ENCODE results near the gene STARD10.
A peak's percentile ranks its signal among the peaks of the same experiment; 100 is the strongest.

The STARD10 gene

GRCh38 chr11:72742513-72743320 lies 51.1 kb downstream of the STARD10 start:
- DNase-seq = no peak

DNA sequence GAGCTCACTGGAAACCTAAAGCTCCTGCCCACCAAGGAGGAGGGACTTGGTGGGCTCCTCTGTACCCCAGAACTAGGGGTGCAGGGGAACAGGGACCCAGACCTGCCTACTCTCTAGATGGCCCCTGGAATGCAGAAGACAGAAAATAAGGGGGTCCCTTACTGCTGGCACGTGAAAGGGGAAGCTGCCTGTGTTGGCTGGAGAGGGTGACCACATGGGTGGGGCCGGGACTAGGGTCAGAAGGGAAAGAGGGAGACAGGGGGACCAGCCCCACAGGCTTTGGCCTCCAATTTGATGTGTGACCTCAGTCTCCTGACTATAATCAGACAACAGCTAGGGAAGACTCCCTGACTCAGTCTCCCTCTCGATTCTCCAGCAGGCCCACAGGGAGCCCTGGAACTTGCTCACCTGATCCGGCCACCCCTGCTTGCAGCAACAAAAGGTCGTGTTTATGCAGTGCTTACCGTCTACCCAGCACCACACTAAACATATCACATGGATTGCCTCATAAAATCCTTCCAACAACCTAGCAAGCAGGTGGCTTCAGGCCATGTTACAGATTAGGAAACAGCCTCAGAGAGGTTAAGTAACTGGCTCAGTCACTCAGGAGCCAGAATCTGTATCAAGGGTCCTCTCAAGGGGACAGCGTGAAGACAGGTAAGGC lies 51.9 kb downstream of the STARD10 start:
- DNase-seq = no peak

- no peak for DNase-seq
Measured at GRCh38 chr11:72741429-72741833, 52.4 kb downstream of the STARD10 start.

DNA sequence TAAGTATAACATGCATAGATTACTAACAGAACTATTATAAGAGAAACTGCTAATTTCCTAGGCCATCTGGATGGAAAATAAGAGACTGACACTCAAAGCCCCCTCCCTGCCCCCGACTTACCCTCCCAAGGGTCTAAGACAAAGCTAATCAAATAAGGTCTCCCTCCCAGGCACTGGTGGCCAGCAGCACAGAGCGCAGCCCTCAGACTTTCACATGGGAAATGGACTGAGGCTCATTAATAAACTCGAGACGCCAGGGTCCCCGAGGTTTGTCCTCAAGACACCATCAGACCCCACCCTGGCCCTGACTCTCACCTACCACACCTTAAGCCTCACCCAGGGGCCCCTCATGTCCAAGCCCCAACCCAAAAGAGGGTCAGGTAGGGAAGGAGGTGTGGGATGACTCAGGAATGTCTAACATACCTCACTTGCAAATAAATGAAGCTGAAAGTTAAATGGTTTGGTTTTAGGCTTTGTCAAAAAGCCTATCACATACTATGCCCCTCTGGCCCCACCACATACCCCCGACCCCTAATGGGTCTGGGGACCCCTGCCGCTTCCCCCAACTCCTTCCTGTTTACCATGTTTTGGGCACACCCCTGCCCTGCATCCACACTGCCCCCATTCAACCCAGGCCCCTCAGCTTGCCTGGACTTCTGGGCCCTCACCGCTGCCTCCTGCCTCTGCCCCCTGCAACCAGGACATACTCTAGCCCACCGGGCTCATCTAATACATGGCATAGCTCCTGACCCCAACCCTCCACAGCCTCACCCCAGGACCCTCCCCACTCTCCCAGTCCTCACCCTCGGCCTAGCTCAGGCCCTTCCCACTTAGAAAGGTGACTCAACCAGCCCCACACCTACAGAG lies 53.1 kb downstream of the STARD10 start:
- DNase-seq = no peak

- no peak for DNase-seq
Measured at GRCh38 chr11:72740060-72740424, 53.8 kb downstream of the STARD10 start.

GRCh38 chr11:72739240-72740059 lies 54.4 kb downstream of the STARD10 start:
- no peak for DNase-seq

DNA sequence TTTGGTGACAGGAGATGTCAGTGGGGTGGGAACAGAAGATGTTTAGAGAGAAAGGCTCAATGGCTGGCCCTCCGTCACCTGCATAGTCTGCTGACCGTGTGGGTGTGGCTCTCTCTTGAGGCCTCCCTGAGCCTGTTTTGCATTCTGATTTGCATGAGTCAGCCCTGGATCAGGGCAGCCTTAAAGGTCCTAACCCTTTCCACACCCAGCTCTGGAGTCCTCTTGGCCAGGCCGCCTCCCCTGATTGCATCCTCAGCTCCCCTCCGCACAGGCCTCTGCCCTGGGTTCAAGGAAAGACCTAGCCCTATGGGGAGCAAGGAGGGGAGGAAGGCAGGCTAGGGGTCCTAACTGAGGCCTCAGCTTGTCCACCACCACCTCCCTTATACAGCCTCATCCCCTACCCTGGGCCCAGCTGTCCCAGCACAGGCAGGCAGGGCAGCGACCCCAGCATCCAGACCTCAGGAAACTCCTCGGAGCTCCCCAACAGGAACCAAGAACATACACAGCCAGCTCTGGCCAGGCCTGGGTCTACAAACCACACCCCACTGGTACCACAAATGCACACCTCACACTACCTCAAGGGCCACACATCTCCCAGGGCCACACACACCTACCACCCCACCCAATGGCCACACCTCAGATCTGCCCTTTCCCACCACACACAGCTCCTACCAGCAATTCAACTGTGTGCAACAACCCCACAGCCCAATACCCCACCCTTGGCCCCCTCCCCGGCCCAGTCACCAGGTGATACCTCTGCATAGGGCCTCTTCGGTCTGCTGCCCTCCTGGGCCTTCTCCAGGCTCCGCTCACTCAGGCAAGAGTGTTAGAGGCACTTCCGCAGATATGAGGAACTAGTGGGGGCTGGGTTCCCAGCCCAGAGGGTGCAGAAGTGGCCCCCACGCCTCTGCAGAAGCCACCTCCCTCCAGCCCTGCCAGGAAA lies 55.4 kb downstream of the STARD10 start:
- no peak for DNase-seq

DNA sequence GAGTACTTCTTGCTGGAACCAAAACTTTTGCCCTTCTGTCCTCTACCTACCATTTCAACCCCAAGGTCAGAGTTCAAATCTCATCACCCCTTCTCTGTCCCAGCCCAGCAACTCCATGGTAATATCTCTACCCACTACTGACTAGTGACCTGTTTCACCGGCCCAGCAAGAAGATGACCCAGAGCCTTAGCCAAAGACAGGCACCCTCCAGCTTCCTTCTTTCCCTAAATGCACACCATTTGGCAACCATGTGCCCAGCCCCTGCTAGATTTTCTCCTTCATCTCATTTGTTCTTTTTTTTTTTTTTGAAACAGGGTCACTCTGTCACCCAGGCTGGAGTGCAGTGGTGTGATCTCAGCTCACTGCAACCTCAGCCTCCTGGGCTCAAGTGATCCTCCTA lies 56.5 kb downstream of the STARD10 start:
- DNase-seq = no peak

DNA sequence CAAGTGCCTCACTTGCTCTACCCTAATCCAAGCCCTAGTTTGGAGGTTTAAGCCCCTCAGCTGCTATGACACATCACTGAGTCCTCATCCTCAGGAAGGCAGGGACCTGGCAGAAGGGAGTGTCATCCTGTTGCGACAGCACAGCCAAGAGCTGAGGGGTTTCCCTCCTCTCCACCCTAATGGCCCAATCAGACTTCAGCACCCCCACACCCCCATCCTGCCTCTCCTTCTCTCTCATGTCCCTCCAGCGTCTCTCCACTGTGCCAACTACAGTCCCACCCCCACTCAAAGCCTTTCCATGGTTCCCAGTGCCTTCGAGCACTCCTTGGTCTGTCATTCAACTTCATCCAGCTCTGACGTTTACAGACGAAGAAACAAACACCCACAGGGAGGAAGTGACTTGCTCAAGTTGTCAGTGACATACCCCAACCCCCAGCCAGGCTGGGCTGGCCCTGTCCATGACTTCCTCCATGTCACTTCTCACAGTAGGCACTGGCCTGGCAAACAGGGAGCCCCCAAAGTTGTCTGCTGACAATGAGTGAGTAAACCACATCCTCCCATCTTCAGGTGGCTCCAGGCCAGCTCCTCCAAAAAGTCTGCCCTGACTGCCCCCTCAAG lies 57.3 kb downstream of the STARD10 start:
- DNase-seq = peak in 2 of 4 experiments; percentile 31 to 52

GRCh38 chr11:72735495-72736027 lies 58.3 kb downstream of the STARD10 start:
- no peak for DNase-seq

- no peak for DNase-seq
Measured at GRCh38 chr11:72732329-72732728, 61.5 kb downstream of the STARD10 start.

DNA sequence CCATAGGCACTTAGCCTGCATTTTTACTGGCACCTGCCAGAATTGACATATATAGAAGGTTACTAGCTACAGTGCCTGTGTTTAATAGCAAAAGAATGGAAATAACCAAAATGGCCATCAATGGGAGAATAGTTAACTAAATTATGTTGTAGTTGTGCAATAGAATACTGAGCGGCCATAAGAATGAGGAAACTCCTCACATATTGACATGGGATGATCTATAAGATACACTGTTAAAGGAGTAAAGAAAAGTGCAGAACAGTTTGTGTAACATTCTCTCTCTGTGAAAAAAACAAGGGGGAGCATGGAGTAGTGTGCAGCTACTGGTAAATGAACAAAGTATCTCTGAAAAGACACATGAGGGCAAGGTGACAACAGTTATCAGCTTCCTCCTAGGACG lies 63.1 kb downstream of the STARD10 start:
- no peak for DNase-seq

DNA sequence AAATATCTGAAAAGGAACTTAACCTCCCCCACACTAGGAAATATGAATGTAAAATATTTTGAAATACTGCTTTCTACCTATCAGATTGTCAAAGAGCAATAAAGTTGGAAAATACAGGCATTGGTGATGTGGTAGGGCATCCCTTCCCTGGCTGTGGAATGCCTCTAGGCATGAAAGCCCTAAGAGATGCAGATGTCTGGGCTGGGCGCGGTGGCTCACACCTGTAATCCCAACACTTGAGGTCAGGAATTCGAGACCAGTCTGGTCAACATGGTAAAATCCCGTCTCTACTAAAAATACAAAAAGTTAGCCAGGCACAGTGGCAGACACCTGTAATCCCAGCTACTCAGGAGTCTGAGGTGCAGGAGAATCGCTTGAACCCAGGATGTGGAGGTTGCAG lies 63.6 kb downstream of the STARD10 start:
- no peak for DNase-seq

GRCh38 chr11:72727521-72727920 lies 66.3 kb downstream of the STARD10 start:
- DNase-seq = no peak

- DNase-seq = no peak
Measured at GRCh38 chr11:72726266-72727220, 67.3 kb downstream of the STARD10 start.

DNA sequence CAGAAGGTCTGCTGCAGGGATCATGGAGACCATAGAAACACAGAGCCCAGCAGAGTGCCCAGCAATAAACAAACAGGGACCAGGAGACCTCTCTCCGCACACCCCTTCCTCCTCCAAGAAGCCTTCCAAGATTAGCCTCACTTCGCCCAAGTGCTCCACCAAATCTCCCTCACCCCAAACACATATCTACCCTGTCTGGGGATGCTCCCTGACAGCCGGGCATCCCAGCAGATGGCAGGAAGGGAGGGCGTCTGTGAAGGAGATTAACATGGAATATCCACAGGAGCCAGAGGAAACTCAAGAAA lies 68.2 kb downstream of the STARD10 start:
- no peak for DNase-seq

- DNase-seq = peak; percentile 17 to 62 (median 39)
Measured at GRCh38 chr11:72724851-72725723, 68.8 kb downstream of the STARD10 start.

DNA sequence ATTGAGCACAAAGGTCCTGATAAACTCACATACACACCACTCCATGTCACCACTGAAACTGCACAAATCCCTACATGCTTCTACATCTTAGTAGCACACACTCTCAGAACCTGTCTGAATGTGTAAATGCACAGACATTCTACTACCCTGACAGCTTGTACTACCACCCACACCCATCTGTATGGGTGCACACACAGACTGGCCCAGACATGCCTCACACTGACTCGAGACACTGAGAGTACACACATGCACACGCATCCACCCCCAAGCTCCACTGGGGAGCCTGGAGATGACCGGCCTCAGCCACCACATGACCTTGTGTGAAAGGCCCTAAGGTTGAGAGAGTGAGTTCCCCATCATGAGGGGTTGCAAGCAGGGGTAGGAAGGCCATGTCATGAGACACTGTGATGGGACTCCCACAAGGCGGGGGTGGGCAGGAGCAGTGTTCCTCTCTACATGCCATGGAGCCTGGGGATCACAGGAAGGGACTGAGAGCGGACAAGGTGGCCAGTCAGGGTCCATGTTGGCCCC lies 69.8 kb downstream of the STARD10 start:
- no peak for DNase-seq

Data from activated naive CD4-positive, alpha-beta T cell (primary cell).